GM18858 (cell line): Measurements from ENCODE around the gene TBR1.

ENCODE experiments used
- ATAC-seq: cut with Tn5 transposase; IDR thresholded peaks from one replicate; pipeline ENCODE4 v1.9.1; 2021; ENCODE audit not compliant: unreplicated experiment

The TBR1 gene

DNA sequence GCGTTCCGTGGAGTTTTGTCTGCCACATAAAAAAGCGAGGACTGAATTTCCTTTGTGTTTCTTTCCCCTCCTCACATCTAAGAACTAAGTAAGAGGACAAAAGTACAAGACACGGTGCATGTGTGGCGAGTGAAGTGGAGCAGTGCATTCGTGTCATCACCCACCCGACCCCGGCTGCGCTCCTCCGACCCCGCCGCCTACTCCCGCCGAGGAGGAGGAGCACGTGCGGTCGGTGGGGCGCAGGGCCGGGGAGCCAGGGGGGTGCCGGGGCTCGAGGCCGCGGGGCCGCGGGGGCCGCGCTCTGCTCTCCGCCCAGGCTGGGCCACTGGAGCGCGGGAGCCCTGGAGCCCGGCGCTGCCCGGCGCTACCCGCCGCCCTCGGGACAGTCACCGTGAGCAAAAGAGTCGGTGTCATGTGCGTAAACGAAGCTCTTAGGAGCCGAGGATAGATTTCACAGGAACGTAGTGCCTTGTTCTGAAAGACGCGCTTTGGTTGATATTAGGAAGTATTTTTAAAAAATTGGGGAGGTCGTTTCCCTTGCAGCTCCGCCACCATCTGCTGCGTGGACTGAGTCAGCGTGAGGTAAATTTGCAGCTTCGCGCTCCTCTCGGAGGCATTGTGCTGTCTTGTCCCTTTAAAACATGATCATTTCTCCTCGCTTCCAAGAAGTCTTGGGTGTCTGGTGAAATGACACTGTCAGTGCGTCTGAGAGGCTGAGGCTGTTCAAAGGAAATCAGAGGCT is 11.0 kb downstream of the TBR1 start:
- ATAC-seq, result no peak

DNA sequence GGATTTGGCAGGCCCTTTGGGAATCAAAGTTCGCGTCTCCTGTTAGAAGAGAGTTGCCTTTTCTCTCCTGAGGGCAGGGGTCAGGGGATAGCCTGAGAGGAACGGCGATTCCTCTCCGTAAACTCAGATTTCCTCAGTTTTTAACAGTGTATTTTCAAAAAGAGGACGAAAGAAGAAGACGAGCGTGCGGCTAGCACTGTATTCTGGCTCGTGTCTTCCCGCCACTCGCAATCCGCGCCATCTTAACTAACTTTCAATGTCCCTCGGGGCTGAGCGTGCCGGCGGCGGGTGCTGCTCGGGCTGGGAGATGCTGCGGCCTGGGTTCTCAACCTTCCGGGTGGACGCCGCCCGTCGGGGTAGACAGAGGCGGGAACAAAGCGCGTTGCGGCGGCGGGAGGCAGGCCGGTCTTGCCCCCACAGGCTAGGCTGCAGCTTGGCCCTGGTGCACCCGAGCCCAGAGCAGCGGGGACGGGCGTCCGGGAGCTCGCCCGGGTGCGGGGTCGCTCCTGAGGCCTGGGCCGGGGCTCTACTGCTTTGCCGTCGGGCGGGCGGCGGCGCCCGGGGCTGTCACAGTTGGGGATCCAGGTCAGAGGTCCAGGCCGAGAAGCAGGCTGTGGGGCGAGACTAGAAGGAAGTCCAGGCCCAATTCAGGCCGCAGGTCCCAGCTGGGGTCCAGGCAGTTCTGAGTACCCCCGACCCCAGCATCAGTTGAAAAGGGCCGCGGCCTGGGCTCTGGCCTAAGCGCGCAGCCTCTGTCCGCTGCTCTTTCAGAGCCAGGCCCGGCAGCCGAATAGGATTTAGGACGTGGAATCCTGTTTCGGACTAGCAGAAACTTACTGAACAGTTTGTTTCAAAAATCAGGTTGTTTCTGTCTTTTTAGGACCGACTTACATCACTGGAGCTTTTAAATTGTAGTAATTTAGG is 11.8 kb downstream of the TBR1 start:
- ATAC-seq, result no peak

DNA sequence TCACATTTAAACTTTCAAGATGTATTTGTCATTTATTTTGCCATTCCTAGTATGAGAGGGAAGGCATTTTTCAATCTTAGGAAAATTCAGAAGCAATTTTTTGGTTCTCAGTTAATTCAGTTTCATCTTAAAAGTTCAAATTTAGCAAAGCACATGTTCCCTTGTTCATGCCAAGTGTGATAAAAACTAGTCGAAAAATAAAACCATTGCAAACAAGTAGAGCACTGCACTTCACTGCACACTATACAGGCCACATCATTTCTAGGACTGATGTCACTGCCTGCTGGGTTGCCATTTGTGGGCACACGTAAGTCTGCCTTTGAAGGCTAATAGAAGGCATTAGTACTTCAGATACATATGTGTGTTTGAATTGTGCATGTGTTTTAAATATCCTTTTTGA is 14.3 kb downstream of the TBR1 start:
- no peak for ATAC-seq

DNA sequence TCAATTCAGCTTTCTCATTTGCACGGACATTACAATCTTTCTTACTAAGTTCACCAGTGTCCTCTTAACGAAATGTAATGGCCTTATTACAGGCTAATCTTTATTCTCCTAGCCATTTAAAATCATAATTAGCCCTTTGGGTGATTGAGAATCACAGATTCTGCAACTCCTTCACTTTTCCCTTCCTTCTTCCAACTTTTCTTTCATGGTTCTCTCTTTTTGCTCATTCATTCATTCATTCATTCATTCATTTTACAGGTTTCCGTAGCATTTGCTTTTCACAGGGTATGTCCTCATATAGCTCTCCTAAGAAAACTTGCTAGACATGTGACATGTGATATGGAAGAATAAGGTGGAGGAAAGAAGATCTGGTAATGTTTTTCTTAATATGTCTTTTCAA is 16.0 kb downstream of the TBR1 start:
- no peak for ATAC-seq

- ATAC-seq, result no peak
Observed at GRCh38 chr2:161434118-161434517, 18.0 kb downstream of the TBR1 start.

DNA sequence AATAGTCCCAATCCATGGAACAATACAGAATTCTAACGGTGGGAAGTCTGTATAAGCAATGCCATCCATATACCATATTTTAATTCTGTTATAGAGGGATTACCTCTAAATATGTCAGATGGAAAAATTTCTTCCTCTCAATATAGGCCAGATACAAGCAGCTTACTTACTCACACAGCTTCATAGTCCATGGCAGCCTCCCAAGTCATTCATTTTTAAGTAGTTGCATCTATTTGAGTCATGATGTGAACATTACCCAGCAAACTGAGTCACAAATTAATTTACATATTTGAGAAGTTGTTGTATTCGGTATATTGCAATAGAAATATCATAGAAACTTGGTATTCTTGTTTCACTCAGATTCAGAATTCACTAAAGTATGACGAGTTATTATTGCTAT is 20.3 kb downstream of the TBR1 start:
- ATAC-seq, result no peak

DNA sequence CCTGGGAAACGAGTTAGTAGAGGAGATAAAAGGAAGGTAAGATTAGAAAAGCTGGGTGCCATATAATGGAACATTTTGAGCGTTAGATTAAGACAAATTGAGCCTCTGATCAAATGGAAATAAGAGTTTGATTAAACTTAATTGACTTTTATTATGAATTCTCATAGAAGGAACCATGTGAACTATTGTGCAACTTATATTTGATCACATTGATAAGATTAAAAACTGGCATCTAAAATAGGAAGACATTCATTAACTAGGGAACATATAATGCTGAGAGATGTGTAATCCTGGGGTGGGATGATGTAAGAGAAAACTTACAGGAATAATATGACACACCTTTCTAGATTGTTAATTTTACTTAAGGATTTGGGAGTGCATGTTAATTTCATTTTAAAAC is 22.5 kb downstream of the TBR1 start:
- ATAC-seq, result no peak

DNA sequence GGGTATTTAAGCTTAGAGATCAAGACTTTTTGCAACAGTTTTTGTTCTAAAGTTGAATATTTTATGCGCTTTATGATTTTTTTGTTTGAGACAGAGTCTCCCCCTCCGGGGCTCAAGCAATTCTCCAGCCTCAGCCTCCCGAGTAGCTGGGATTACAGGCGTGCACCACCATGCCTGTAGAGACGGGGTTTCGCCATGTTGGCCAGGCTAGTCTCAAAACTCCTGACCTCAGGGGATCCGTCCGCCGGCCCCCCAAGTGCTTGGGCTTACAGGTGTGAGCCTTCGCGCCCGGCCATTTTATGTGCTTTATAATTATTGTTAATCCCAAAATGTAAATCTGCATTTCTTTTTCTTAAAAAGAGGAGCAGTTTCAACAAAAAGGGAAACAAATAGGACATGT is 29.0 kb downstream of the TBR1 start:
- no peak for ATAC-seq

DNA sequence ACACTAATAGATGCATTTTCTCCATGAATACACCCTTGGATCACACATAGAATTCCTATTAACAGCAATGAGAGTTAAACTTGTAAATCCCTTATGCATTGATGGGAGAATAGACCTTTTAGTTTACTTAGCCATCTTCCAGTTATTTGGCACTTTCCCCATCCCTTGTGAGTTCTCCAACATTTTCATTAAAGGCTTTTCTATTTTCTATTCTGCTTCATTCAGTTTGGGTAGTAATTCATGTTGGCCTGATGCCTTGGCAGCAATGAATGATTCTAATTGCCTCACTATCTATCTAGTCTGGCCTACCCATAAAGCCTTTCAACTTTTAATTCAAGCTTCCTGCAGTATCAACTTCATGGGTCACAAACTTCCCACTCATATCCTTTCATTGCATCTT is 32.3 kb downstream of the TBR1 start:
- ATAC-seq, result no peak

- no peak for ATAC-seq
Observed at GRCh38 chr2:161471631-161472030, 55.5 kb downstream of the TBR1 start.

DNA sequence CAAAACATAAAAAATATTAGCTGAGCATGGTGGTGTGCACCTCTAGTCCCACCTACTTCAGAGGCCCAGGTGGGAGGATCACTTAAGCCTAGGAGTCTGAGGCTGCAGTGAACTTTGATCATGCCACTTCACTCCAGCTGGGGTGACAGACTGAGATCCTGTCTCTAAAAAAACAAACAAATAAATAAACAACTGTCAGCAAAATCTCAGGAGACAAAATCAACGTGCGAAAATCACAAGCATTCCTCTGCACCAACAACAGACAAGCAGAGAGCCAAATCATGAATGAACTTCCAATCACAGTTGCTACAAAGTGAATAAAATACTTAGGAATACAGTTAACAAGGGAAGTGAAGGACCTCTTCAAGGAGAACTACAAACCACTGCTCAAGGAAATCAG is 58.8 kb downstream of the TBR1 start:
- ATAC-seq, result no peak
